GM18868 (cell line): Measurements from ENCODE around the gene ITIH1.

Experiments used
- ATAC-seq: cut with Tn5 transposase; IDR thresholded peaks from one replicate; pipeline ENCODE4 v1.9.1; 2021; ENCODE audit warnings: mild to moderate bottlenecking, moderate library complexity; ENCODE audit not compliant: unreplicated experiment

The ITIH1 gene

GRCh38 chr3:52810923-52811322 is 33.5 kb downstream of the ITIH1 start:
- no peak for ATAC-seq

DNA sequence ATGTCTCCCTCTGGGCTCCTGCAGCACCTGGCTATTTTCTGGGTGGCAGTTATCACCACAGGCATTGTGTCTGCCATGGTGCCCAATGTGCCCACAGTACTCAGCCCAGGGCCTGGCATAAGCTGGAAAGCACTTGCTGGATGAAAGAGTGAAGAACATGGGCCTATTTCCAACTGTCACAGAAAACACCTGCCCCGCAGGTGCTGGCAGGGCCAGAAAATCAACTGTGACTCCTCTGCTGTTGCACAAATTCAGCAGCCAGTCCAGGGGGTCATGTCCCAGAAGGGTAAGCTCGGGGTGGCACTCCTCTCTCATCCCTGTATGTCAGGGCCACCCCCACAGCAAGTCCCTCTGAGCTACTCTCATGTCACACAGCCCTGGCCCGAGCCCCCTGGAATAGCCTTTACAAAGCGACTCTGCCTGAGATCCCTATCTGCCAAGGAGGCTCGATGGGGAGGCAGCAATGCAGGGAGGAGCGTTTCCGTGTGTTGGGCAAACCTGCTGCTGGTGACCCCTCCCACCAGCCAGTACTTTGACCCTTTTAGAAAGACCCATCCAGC is 34.1 kb downstream of the ITIH1 start:
- no peak for ATAC-seq

DNA sequence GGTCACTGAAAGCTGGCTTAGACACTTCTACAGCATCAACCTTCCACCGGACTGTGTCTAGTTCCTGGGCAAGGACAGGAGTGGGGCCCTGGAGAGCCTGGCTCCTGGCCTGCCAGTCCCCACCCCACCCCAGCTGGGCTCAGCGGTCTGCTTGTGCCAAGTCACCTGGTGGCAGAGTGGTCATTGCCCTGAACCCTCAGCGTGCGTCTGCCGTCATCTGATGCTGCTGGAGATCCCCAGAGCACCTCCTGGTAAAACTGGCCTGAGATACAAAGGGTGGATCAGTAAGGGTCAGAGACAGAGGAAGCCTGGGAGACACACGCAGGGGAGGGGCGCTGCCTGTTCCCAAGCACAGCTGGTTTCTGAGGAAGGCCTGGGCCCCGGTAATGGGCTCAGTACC is 36.4 kb downstream of the ITIH1 start:
- no peak for ATAC-seq

DNA sequence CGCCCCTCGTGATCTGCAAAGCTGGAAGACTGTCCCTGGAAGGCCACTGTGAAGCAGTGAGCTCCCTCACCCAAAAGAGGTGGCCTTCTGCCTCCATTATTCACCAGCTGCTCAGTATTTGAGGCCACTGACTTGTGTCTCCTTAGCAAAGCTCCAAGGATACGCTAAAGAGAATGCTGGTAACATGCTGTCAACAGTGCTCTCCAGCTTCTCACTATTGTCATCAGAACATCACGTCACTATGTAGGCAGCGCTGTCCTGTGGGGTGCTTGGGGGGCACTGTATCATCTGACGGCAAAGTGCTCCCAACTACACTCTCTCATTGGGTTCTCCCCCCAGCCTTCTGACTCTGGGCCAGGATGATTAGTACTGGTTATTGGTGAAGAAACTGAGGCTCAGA is 38.8 kb downstream of the ITIH1 start:
- no peak for ATAC-seq

DNA sequence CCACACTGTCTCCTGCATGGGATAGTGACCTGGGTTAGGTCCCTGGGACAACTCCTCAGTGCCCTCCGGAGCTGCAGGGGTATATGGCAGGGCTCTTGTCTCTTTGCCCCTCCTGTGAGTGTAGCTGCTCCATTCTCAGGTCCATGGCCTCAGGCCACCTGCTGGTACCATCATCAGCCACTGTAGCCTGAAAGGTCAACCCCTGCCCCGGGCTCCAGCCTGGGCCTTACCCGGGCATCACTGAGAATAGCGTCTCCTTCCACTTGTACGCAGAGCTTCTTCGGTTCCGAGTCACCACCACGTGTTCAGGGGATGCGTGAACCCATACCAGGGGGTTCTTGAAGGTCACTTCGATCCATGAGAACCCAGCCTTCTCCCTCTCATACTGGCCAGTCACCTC is 39.3 kb downstream of the ITIH1 start:
- no peak for ATAC-seq

DNA sequence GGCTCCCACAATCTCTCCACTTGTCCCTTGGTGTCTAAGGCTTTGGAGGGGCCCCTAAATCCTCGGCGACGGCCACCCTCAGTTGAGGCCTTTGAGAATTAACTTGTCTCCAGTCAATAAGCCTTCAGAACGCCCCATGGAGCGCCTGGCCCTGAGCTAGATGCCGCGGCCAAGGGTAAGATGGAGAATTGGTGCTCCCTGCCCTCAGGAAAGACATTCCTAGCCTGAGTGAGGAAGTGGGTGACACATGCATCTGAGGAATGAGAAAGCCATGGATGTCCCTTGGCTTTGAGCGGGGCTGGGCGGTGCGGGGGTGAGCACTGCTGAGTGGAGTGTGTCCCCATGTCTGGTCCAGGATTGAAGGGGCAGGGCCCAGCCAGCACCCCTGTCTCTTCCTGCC is 39.8 kb downstream of the ITIH1 start:
- no peak for ATAC-seq

GRCh38 chr3:52817860-52818259 is 40.5 kb downstream of the ITIH1 start:
- no peak for ATAC-seq

DNA sequence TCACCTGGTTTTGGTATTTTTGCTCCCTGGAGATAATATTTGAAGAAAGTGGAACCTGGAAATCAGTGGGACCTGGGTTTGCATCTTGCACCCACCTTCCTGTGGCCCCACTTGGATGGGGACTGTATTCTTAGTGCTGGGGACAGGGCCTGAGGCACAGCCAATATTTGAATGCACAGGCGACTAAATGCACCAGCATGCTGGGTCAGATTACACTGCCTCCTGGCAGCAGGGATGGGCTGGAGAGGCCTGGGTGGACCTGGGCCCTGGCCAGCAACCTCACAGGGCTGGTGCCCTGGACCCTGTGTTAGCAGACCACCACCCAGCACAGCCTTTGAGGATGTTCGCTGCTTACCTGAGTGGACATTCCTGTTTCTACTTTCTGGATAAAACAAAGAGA is 42.5 kb downstream of the ITIH1 start:
- ATAC-seq, result no peak

DNA sequence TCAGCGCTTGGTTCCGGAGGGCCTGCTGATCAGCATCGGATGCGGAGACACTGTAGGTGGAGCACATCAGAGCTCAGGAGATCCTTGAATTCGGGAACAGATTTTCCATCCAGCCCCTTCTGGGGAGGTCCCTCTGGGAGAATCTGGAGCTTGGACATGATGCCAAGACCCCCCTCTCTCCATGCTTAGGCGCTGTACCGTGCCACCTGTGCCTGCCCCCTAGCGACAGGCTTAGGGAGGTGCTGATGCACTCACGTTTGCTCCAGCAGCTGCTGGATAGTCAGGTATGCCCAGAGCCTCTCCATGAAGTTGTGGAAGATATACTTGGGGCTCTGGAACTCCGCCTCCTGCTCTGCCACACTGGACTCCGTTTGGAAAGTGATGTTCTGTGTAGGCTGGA is 43.3 kb downstream of the ITIH1 start:
- ATAC-seq, result no peak

DNA sequence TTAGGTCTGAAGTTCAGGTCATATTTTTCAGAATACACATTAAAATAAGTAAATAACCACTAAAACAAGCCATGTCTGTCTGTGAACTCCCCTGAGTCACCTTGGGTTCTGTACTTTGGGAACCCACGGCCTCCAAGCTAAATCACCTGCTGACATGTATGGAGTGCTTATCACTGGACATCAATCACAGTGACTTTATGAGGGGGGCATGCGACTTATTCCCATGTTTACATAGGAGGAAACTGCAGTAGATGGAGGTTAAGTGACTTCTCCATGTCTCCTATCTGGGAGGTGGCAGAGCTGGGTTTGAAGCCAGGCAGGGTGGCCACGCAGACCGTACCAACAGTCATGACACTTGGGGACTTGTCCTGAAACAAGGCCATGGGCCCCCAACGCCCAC is 45.0 kb downstream of the ITIH1 start:
- ATAC-seq, result no peak

DNA sequence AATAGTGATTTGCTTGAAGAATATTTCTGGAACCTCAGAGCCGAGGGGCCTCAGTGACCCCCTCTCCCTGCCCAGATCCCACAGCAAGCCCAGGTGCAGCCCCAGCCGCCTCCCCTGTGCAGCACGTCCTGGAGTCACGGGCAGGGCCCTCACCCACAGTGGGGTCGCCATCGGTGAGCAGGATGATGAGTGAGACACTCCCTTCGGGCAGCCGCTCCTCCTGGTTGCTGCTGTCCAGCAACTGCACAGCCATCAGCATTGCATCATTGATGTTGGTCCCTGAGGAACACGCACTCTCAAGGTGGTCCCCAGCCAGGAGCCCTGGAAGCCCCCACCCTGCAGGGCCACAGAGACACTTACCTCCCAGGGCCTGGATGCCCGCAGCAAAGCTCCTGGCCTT is 46.6 kb downstream of the ITIH1 start:
- ATAC-seq, result no peak

DNA sequence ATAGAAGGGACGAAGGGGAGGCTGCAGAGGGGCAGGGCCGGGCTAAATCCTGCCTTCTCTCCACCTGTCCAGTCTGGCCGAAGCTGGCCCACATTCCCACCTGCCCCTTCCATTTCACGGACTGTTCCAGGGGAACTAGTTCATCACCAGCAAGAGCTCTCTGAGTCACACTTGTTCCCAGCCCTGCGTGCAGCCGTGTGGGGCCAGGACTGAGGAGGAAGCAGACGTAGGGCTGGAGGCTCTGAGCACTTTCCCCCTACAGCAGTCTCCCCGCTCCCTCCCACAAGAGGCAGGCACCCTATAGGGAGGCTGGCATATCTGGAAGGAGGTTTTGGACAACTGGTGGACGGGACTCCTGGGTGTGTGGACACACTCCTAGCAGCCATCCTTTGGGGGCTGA is 50.0 kb downstream of the ITIH1 start:
- no peak for ATAC-seq

DNA sequence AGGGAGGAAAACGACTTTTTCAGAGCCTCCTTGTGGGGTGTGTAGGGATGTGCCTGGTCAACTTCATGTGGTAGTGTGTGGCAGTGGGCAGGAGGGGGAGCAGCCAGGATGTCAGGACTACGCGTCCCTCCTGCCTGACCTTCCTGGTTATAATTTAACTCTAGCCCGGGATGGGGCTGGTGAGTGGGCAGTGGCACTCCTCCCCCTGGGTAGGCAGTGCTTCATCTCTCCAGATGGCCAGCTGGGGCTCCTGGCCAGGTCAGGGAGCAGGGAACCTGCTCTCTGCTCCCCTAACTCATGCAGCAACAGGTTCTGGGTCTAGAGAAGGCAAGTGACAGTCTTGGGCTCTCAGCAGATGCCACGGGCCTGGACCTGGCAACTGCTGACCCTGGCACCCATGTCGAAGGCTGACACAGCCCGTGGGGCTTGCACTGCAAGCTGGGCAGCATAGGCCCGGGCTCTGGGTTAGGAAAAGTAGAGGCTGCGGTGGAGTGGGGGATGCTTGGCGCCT is 50.5 kb downstream of the ITIH1 start:
- no peak for ATAC-seq

DNA sequence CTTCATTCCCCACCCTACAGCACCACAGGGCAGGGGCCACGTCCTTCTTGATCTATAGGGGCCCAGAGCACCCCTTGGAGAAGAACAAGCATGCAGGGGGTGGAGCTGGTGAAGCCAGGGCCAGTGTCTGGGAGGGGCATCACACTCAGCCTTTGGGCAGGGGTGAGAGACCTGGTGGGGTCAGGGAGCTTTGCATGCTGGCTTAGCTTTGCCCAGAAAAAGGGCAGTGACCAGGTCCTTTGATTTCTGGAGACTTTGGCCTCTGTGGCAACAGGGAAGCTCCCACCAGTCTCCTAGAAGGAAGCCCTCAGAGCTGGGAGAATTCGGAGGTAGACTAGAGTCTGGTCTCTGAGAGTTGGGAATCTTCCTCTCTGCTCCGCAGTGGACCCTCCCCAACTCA is 52.1 kb downstream of the ITIH1 start:
- ATAC-seq, result no peak

DNA sequence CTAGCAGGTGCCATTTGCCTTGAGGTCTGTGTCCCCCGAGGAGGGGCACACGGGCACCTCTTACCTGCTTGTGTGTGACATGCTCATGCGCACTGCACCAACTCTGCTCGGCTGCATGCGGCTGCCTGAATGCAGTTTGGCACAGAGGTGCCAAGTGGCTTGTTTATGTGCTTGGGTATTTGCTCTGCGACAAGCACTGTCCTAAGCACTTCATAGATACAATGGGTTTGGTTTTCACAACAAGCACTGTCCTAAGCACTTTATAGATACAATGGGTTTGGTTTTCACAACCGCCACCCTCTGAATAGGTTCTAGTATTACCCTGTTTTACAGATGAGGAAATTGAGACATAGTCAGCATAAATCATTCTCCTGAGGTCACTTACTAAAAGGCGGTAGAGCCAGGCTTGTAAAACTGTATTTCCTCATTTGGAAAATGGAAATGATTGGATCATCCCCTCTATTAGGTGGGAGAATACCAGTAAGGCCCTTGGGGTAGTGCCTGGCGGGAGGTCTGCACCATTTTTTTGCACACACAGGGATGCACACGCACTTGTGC is 52.6 kb downstream of the ITIH1 start:
- no peak for ATAC-seq

DNA sequence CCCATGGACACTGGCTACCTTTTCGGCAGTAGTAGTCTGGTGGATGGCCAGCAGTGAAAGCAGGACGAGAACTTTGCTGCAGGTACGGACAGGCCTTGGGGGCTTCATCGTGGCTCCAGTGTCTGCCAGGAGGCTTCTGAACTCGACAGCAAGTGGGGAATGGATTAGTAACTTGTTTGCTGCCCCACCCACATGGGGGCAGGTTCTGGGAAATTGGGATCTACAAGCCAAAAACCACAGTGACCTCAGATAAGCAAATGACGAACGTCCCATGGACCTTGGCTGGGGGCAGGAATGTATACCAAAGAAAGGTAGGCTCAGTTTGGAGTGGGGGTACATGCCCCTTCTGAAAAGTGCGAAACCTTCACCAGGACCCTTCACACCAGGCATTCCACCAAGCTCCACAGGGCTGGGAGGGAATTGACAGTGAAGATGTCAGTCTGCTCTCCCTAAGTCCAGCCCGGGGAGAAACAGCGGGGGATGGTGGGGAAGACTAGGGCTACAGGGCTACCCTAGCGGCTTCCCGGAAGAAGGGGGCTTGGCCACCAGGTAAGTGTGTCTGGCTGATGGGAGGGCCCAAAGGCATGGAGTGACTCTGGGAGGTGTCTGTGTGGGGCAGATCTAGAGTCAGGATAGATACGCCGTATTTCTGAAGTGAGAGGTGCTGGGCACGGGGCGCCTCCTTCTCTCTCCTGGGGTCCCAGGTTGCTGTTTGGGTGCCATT is 53.3 kb downstream of the ITIH1 start, which contains the start of gene ITIH4:
Gene ITIH4, minus strand, starts transcription at position 138 of the 724 bp plus-strand sequence. Its CDS starts 30 bp downstream, at position 108.
- ATAC-seq, result no peak

GRCh38 chr3:52831500-52832301 is 54.3 kb downstream of the ITIH1 start:
- ATAC-seq, result no peak

DNA sequence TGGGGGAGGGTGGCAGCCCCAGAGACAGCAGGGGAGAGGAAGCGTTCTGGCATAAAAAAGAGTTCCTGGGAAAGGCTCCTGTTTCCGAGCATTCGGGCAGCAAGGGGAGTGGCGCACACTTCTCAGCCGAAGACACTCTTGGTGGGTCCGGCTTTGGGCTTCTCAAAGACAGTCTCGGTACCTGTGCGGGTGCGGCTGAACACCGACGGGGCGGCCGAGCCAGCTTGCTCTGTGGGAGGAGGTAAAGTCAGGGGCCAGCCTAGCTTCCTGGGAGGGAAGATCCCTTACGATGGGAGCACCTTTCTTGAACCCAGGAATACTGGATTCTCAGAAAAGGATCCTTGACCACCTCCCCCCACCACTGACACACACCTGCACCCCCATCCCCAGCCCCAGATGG is 55.8 kb downstream of the ITIH1 start:
- ATAC-seq, result no peak

- no peak for ATAC-seq
These were observed 57.6 kb downstream of the ITIH1 start, which contains the start of gene MUSTN1 for GRCh38 chr3:52834871-52835501. MUSTN1 (minus strand) TSS chr3:52835019; CDS start chr3:52834948, 71 bp downstream.

GRCh38 chr3:52835766-52836470 is 58.5 kb downstream of the ITIH1 start:
- ATAC-seq, result no peak
